Measurements from ENCODE around the gene FILIP1L. TPM values are rescaled to one million over a fixed set of nuclear protein-coding genes. Genes with fewer than 3 reads are reported as not detected.

FILIP1L gene
- total RNA-seq, 1 experiment from 2014 or later, result 0.17 TPM

DNA sequence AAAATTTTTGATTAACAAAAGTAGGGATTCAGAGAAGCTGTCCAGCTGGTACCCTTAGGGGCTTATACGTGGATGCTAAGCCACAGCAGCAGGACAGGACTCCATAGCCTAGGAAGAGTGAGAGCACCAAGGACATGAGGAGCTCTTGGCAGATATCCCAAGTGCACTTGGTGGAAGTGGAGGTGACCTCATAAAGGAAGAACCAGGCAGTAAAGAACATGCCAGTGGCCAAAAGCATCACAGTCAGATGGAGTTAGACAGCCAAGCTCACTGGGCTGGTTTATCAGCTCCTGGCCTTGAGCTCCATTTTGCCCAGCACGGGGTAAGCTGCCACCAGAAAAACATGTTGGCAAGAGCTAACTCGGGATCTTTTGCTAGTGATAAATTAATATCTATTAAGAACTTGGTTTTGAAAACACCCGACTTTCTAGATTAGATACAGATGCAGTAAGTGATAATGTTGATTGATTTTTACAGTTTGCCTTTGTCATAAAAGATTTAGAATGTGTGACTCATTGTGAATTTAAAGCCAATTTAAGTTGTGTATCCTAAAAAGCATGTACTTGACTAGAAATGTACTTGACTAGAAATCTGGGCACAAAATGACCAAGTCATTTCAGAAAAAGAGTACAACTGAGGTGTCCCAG, 188.6 kb downstream of the FILIP1L start (continued):
- TF ChIP-seq ZBTB33 (IDR thresholded peaks at IDR 0.05; ENCODE audit: extremely low read depth, insufficient replicate concordance, low read length), result no peak
- TF ChIP-seq, protein P1, sequence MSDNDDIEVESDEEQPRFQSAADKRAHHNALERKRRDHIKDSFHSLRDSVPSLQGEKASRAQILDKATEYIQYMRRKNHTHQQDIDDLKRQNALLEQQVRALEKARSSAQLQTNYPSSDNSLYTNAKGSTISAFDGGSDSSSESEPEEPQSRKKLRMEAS (IDR thresholded peaks at IDR 0.05), result no peak
- TF ChIP-seq JUND (IDR thresholded peaks at IDR 0.05), result no peak

- ChIA-PET POLR2A (no interaction called here), RAD21 (ENCODE audit: low non-redundant PET in 1 of 2, low total read pairs in 2 of 2, uncharacterized antibody in 2 of 2, unreplicated experiment in 2 of 2) (no interaction called here), CTCF (no interaction called here)
- H3K27me3 ChIP-seq (ENCODE audit: insufficient read depth, low read length), result no peaks in the 10 kb centered on the region
- no peak for DNase-seq (ENCODE audit: low read depth, low spot score)
- no peak overlapping the region for H3K4me2 ChIP-seq (ENCODE audit: low read length)
- BruUV-seq (replicated peaks), result no TSS peak
- no peaks in the 10 kb centered on the region for H3K79me2 ChIP-seq (ENCODE audit: insufficient read depth, low read length)
- intact Hi-C loops (cut with micrococcal nuclease), result no loop called here
- H3K4me1 ChIP-seq (ENCODE audit: control insufficient read depth in 1 of 2, insufficient read depth in 2 of 2, low read length in 2 of 2), result peaks cover 0 to 8% of the 10 kb centered on the region in 2 experiments; a peak in 2 of 4 replicates
- no peak overlapping the region for H3K9ac ChIP-seq (ENCODE audit: low read length)
- H3K4me3 ChIP-seq (replicated peaks in 1 of 2; ENCODE audit: low read depth in 1 of 2, low read length in 2 of 2), result no peak overlapping the region
- no peaks in the 10 kb centered on the region for H3K9me2 ChIP-seq (ENCODE audit: insufficient read depth)
- ATAC-seq, result no peak
- no peak overlapping the region for H2AFZ ChIP-seq (ENCODE audit: low read depth, low read length, poor library complexity, severe bottlenecking)
- H3K27ac ChIP-seq (ENCODE audit: low read depth, low read length), result no peak overlapping the region
- no peaks in the 10 kb centered on the region for H3K36me3 ChIP-seq (ENCODE audit: control insufficient read depth in 1 of 2, insufficient read depth in 2 of 2, low read length in 2 of 2)
- H3K9me3 ChIP-seq (ENCODE audit: control insufficient read depth in 1 of 2, insufficient read depth in 1 of 2, low read depth in 1 of 2, low read length in 2 of 2), result no peaks in the 10 kb centered on the region
- H4K20me1 ChIP-seq (ENCODE audit: insufficient read depth), result no peaks in the 10 kb centered on the region
- TF ChIP-seq CEBPB (IDR thresholded peaks at IDR 0.05; ENCODE audit: low read depth) (no peak), JUND (IDR thresholded peaks at IDR 0.05) (no peak), POLR2AphosphoS5 (IDR thresholded peaks at IDR 0.05; ENCODE audit: low read depth, low read length) (no peak), EGR1 (IDR thresholded peaks at IDR 0.05; ENCODE audit: low read depth) (no peak), SRF (IDR thresholded peaks at IDR 0.05; ENCODE audit: low read depth) (no peak), ZBTB33 (IDR thresholded peaks at IDR 0.05; ENCODE audit: extremely low read depth, insufficient replicate concordance, low read length) (no peak), YY1 (IDR thresholded peaks at IDR 0.05; ENCODE audit: extremely low read depth, insufficient replicate concordance, low read depth, low read length) (no peak), CBX3 (IDR thresholded peaks at IDR 0.05; ENCODE audit: low read depth) (no peak), EZH2phosphoT487 (IDR thresholded peaks at IDR 0.05; ENCODE audit: borderline replicate concordance) (no peak), FOSL1 (IDR thresholded peaks at IDR 0.05; ENCODE audit: low read depth) (no peak), RAD21 (IDR thresholded peaks at IDR 0.05; ENCODE audit: low read depth) (no peak), SP1 (IDR thresholded peaks at IDR 0.05; ENCODE audit: low read depth) (no peak), TCF7L2 (IDR thresholded peaks at IDR 0.05; ENCODE audit: borderline replicate concordance, extremely low read depth, insufficient read depth, insufficient read length) (no peak), EZH2 (IDR thresholded peaks at IDR 0.05) (no peak)
- TF ChIP-seq, protein P1 (IDR thresholded peaks at IDR 0.05), result no peak
- TF ChIP-seq, protein P2, sequence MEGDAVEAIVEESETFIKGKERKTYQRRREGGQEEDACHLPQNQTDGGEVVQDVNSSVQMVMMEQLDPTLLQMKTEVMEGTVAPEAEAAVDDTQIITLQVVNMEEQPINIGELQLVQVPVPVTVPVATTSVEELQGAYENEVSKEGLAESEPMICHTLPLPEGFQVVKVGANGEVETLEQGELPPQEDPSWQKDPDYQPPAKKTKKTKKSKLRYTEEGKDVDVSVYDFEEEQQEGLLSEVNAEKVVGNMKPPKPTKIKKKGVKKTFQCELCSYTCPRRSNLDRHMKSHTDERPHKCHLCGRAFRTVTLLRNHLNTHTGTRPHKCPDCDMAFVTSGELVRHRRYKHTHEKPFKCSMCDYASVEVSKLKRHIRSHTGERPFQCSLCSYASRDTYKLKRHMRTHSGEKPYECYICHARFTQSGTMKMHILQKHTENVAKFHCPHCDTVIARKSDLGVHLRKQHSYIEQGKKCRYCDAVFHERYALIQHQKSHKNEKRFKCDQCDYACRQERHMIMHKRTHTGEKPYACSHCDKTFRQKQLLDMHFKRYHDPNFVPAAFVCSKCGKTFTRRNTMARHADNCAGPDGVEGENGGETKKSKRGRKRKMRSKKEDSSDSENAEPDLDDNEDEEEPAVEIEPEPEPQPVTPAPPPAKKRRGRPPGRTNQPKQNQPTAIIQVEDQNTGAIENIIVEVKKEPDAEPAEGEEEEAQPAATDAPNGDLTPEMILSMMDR (IDR thresholded peaks at IDR 0.05 in 2 of 3, conservative IDR thresholded peaks at IDR 0.05 in 1 of 3; ENCODE audit: borderline replicate concordance in 1 of 3, insufficient read depth in 1 of 3, low read depth in 2 of 3, low read length in 2 of 3), result no peak
- TF ChIP-seq, protein P3, sequence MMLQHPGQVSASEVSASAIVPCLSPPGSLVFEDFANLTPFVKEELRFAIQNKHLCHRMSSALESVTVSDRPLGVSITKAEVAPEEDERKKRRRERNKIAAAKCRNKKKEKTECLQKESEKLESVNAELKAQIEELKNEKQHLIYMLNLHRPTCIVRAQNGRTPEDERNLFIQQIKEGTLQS (IDR thresholded peaks at IDR 0.05), result no peak
Observed at GRCh38 chr3:99923873-99924272, 190.4 kb downstream of the FILIP1L start.

Measured in HCT116 (cell line).